ENCODE measurements around the gene MCM3.

DNA sequence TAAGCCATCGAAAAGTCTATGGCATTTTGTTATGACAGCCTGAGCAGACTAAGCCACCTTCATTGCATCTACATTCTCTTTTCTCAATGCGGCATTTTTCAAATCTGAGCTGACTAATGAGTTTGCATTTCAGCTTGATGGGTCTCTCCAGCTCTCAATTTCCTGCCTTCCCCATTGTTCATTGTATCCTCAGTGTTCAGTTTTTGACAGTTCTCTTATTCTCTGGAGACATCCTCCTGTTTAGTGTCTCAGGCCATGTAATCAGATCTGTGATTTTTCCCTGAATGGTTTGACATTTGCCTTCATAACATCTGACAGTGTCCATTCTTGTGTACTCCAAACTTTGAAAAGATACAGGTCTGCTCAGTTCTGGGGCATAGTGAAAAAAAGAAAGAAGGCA, 27.9 kb upstream of the MCM3 start:
- TF ChIP-seq, protein P1, sequence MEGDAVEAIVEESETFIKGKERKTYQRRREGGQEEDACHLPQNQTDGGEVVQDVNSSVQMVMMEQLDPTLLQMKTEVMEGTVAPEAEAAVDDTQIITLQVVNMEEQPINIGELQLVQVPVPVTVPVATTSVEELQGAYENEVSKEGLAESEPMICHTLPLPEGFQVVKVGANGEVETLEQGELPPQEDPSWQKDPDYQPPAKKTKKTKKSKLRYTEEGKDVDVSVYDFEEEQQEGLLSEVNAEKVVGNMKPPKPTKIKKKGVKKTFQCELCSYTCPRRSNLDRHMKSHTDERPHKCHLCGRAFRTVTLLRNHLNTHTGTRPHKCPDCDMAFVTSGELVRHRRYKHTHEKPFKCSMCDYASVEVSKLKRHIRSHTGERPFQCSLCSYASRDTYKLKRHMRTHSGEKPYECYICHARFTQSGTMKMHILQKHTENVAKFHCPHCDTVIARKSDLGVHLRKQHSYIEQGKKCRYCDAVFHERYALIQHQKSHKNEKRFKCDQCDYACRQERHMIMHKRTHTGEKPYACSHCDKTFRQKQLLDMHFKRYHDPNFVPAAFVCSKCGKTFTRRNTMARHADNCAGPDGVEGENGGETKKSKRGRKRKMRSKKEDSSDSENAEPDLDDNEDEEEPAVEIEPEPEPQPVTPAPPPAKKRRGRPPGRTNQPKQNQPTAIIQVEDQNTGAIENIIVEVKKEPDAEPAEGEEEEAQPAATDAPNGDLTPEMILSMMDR (conservative IDR thresholded peaks at IDR 0.05 in 1 of 2, IDR thresholded peaks at IDR 0.05 in 1 of 2; ENCODE audit: extremely low read depth in 1 of 2, insufficient read depth in 1 of 2, low read depth in 1 of 2, low read length in 2 of 2) = no peak
- TF ChIP-seq EZH2 (IDR thresholded peaks at IDR 0.05; ENCODE audit: borderline replicate concordance, low read length) = no peak

All from mammary epithelial cell (primary cell).